K562 (cell line): Measurements from ENCODE around the gene MC1R. TPM values are rescaled to one million over a fixed set of nuclear protein-coding genes. Genes with fewer than 3 reads are reported as not detected.

Source experiments
- DPF2 ChIP-seq: fragments of 450-650 bp; IDR thresholded peaks from 2 replicates; pipeline ENCODE4 v1.6.1; 2016
- ETV1 ChIP-seq: fragments of 450-650 bp; conservative IDR thresholded peaks from 2 replicates; pipeline ENCODE4 v1.6.1; 2016; ENCODE audit warnings: missing genetic modification characterization, control low read depth, low read depth, missing compliant biosample characterization
- HINFP ChIP-seq: fragments of 450-650 bp; conservative IDR thresholded peaks from 2 replicates; pipeline ENCODE4 v1.6.1; 2016; ENCODE audit warnings: missing genetic modification characterization, low read depth, mild to moderate bottlenecking, control low read depth, missing compliant biosample characterization
- HSF4 ChIP-seq: fragments of 250-450 bp; sonication (Bioruptor Pico); IDR thresholded peaks from 2 replicates; pipeline ENCODE4 v2.1.2; 2022; ENCODE audit warnings: mild to moderate bottlenecking, moderate library complexity, borderline replicate concordance
- IRF2 ChIP-seq: sonication (generic); formaldehyde crosslinking; IDR thresholded peaks from 2 replicates; pipeline ENCODE4 v1.8.1; 2022; ENCODE audit warnings: mild to moderate bottlenecking, missing genetic modification reagents
- RB1 ChIP-seq: fragments of 450-650 bp; IDR thresholded peaks from 2 replicates; pipeline ENCODE4 v1.6.1; 2017; ENCODE audit warnings: low read depth, mild to moderate bottlenecking
- RBM17 ChIP-seq: fragments of 200-400 bp; formaldehyde crosslinking; IDR thresholded peaks from 2 replicates; pipeline ENCODE4 v1.6.1; 2017; ENCODE audit warnings: low read depth, mild to moderate bottlenecking, low read length, borderline replicate concordance
- RHOXF2B ChIP-seq: fragments of 250-450 bp; sonication (Bioruptor Pico); conservative IDR thresholded peaks from 2 replicates; pipeline ENCODE4 v1.5.1; 2021
- STAG1 ChIP-seq: sonication (generic); formaldehyde crosslinking; IDR thresholded peaks from 2 replicates; pipeline ENCODE4 v1.5.0; 2020; ENCODE audit warnings: missing genetic modification reagents, borderline replicate concordance
- TCF15 ChIP-seq: fragments of 250-450 bp; sonication (Bioruptor Pico); IDR thresholded peaks from 2 replicates; pipeline ENCODE4 v1.8.0; 2022; ENCODE audit warnings: moderate library complexity, mild to moderate bottlenecking, inconsistent platforms
- TSHZ1 ChIP-seq: fragments of 250-450 bp; sonication (Bioruptor Pico); IDR thresholded peaks from 2 replicates; pipeline ENCODE4 v1.4.0; 2020; ENCODE audit warnings: mild to moderate bottlenecking, moderate library complexity
- ZC3H8 ChIP-seq: fragments of 450-650 bp; IDR thresholded peaks from 2 replicates; pipeline ENCODE4 v1.6.1; 2017
- ZNF407 ChIP-seq: fragments of 450-650 bp; IDR thresholded peaks from 2 replicates; pipeline ENCODE4 v1.6.1; 2016; ENCODE audit warnings: low read depth
- ZNF695 ChIP-seq: fragments of 450-650 bp; formaldehyde crosslinking; IDR thresholded peaks from 2 replicates; pipeline ENCODE4 v1.4.0; 2020; ENCODE audit warnings: mild to moderate bottlenecking, moderate library complexity
- ZNF764 ChIP-seq: fragments of 250-450 bp; sonication (Bioruptor Pico); IDR thresholded peaks from 2 replicates; pipeline ENCODE4 v1.4.0; 2020; ENCODE audit warnings: low read depth, mild to moderate bottlenecking, moderate library complexity
- polyA plus RNA-seq, 8 experiments: library from polyadenylated mRNA; depleted of rRNA in 4 of 8; stranded (reverse) in 5 of 8; unstranded in 3 of 8; fragments of >200 nt; fragmentation: Nextera tagmentation in 2 of 8; fragmentation: Illumina TruSeq in 1 of 8; extraction: Ambion mirVana in 2 of 8; extraction: Trizol in 1 of 8; gene quantifications; 2 replicates each; pipeline versions ENCODE4 v1.2.1 to v1.2.3, GENCODE V29; 2011 to 2014; ENCODE audit warnings: inconsistent platforms in 1 of 8, missing spikeins in 1 of 8
- total RNA-seq, 7 experiments: library from RNA; depleted of rRNA in 6 of 7; stranded (reverse); fragments of >200 nt in 6 of 7; fragmentation: Illumina TruSeq in 2 of 7; extraction: Trizol in 2 of 7; gene quantifications; 2 replicates each; pipeline versions ENCODE4 v1.2.1 to v1.2.3, GENCODE V29; 2011 to 2021; ENCODE audit warnings: low replicate concordance in 1 of 7

The MC1R gene
- total and polyA plus RNA-seq, 9 of the 15 experiments (the other 6 are each of a cell fraction or from before 2014, with no cell fraction given) = 0.14 to 5.3 (median 2.5) TPM; not detected in 1

- TF ChIP-seq ZNF764 (CRISPR knock-in tag) = no peak
- no peak for TF ChIP-seq ZNF407
- TF ChIP-seq DPF2 = peak; percentile 17; the same call in 1 of the 2 replicates
- no peak for TF ChIP-seq IRF2 (CRISPR knock-in tag)
- TF ChIP-seq HSF4 (CRISPR knock-in tag) = no peak
- no peak for TF ChIP-seq ZNF695 (CRISPR knock-in tag)
- TF ChIP-seq ETV1 (tag) = no peak
- TF ChIP-seq RB1 = no peak
- no peak for TF ChIP-seq STAG1 (CRISPR knock-in tag)
- TF ChIP-seq RHOXF2B (CRISPR knock-in tag) = no peak
- no peak for TF ChIP-seq TCF15
- TF ChIP-seq RBM17 = no peak
- TF ChIP-seq TSHZ1 = no peak
- no peak for TF ChIP-seq ZC3H8
- peak; percentile 71 for TF ChIP-seq HINFP (tag)
These were observed 44.5 kb upstream of the MC1R start (continued) for GRCh38 chr16:89873972-89874689.
